Measurements from ENCODE around the gene IMMP2L.

Gene IMMP2L

GRCh38 chr7:110720626-110721025 lies 841.7 kb downstream of the IMMP2L start:
- Histone ChIP-seq H3K4me3 (ENCODE audit: low read depth, low read length) (no peak overlapping the region), H3K4me1 (no peaks in the 10 kb centered on the region), H3K9me3 (no peaks in the 10 kb centered on the region), H3K36me3 (no peaks in the 10 kb centered on the region), H3K27me3 (no peaks in the 10 kb centered on the region)
- no peak for DNase-seq
- TF ChIP-seq CTCF (IDR thresholded peaks at IDR 0.05; ENCODE audit: low read depth, low read length) = no peak

GRCh38 chr7:110719741-110720140 lies 842.6 kb downstream of the IMMP2L start:
- Histone ChIP-seq H3K27me3 (no peaks in the 10 kb centered on the region), H3K4me3 (ENCODE audit: low read depth, low read length) (no peak overlapping the region), H3K9me3 (no peaks in the 10 kb centered on the region), H3K36me3 (no peaks in the 10 kb centered on the region), H3K4me1 (no peaks in the 10 kb centered on the region)
- DNase-seq = no peak
- no peak for TF ChIP-seq CTCF (IDR thresholded peaks at IDR 0.05; ENCODE audit: low read depth, low read length)

GRCh38 chr7:110718503-110719205 lies 843.6 kb downstream of the IMMP2L start:
- no peak; the same call in 1 of the 2 replicates for TF ChIP-seq CTCF (IDR thresholded peaks at IDR 0.05; ENCODE audit: low read depth, low read length)
- DNase-seq = no peak
- Histone ChIP-seq H3K27me3 (no peaks in the 10 kb centered on the region), H3K4me1 (no peaks in the 10 kb centered on the region), H3K4me3 (ENCODE audit: low read depth, low read length) (no peak overlapping the region), H3K9me3 (no peaks in the 10 kb centered on the region), H3K36me3 (no peaks in the 10 kb centered on the region)

GRCh38 chr7:110704225-110704624 lies 858.1 kb downstream of the IMMP2L start:
- Histone ChIP-seq H3K36me3 (no peaks in the 10 kb centered on the region), H3K27me3 (no peaks in the 10 kb centered on the region), H3K4me3 (ENCODE audit: low read depth, low read length) (no peak overlapping the region), H3K4me1 (no peaks in the 10 kb centered on the region), H3K9me3 (no peaks in the 10 kb centered on the region)
- TF ChIP-seq CTCF (IDR thresholded peaks at IDR 0.05; ENCODE audit: low read depth, low read length) = no peak
- DNase-seq = no peak

- Histone ChIP-seq H3K27me3 (no peaks in the 10 kb centered on the region), H3K4me3 (ENCODE audit: low read depth, low read length) (no peak overlapping the region), H3K4me1 (no peaks in the 10 kb centered on the region), H3K36me3 (no peaks in the 10 kb centered on the region), H3K9me3 (no peaks in the 10 kb centered on the region)
- TF ChIP-seq CTCF (IDR thresholded peaks at IDR 0.05; ENCODE audit: low read depth, low read length) = no peak
- DNase-seq = no peak
Observed at GRCh38 chr7:110698576-110698975, 863.7 kb downstream of the IMMP2L start.

GRCh38 chr7:110693344-110693743 lies 868.9 kb downstream of the IMMP2L start:
- no peak overlapping the region for H3K4me3 ChIP-seq (ENCODE audit: low read depth, low read length)
- TF ChIP-seq CTCF (IDR thresholded peaks at IDR 0.05; ENCODE audit: low read depth, low read length) = no peak
- H3K9me3 ChIP-seq = no peaks in the 10 kb centered on the region
- no peaks in the 10 kb centered on the region for H3K27me3 ChIP-seq
- no peak for DNase-seq
- H3K36me3 ChIP-seq = no peaks in the 10 kb centered on the region
- no peaks in the 10 kb centered on the region for H3K4me1 ChIP-seq

Data from BE2C (cell line).